Peyer's patch (tissue), 4 donors: ENCODE measurements around the gene REXO1. TPM values are rescaled to one million over a fixed set of nuclear protein-coding genes. Genes with fewer than 3 reads are reported as not detected.

Experiments
- DNase-seq, 3 donors: peaks; one replicate each; pipeline ENCODE4 v3.0.0-alpha.2; 2017 to 2019
- H3K27ac ChIP-seq, 4 donors: fragments of 200-600 bp; sonication (generic); one replicate each; pipeline ENCODE4 v1.5.1; 2016 to 2019
- H3K27me3 ChIP-seq, 2 donors: fragments of 200-600 bp; sonication (generic); one replicate each; pipeline ENCODE4 v1.5.1; 2019
- H3K36me3 ChIP-seq, 3 donors: fragments of 200-600 bp; sonication (generic); one replicate each; pipeline ENCODE4 v1.5.1; 2016 to 2019
- H3K4me1 ChIP-seq, 4 donors: fragments of 200-600 bp; sonication (generic); one replicate each; pipeline ENCODE4 v1.5.1; 2016 to 2019
- H3K4me3 ChIP-seq, 4 donors: fragments of 200-600 bp; sonication (generic); 1 replicate in 3 of 4; 2 replicates in 1 of 4; pipeline ENCODE4 v1.5.1; 2016 to 2019; ENCODE audit warnings: mild to moderate bottlenecking in 1 of 4
- H3K9me3 ChIP-seq, 4 donors: fragments of 200-600 bp; sonication (generic); one replicate each; pipeline ENCODE4 v1.5.1; 2016 to 2019; ENCODE audit warnings: mild to moderate bottlenecking in 1 of 4
- POLR2A ChIP-seq, 2 donors: fragments of 450-650 bp; IDR thresholded peaks; one replicate each; pipeline ENCODE4 v1.5.1; 2017; ENCODE audit warnings: antibody characterized with exemption in 2 of 2, mild to moderate bottlenecking in 2 of 2, moderate library complexity in 2 of 2
- total RNA-seq, 4 donors: library from RNA; depleted of rRNA; stranded (reverse); fragments of >200 nt; gene quantifications; one replicate each; pipeline ENCODE4 v1.1.0, GENCODE V29; 2016
- TF ChIP-seq, protein P1 (sequence below), 6 experiments: fragments of 450-650 bp in 4 of 6; fragments of 200-600 bp in 2 of 6; sonication (generic) in 1 of 6; IDR thresholded peaks; one replicate each; pipeline ENCODE4 v1.5.1; 2017 to 2019; ENCODE audit warnings: antibody characterized with exemption in 6 of 6, mild to moderate bottlenecking in 3 of 6, moderate library complexity in 1 of 6

The REXO1 gene
- total RNA-seq, 4 donors from 2014 or later, result 47.0 to 101 (median 57.2) TPM

DNA sequence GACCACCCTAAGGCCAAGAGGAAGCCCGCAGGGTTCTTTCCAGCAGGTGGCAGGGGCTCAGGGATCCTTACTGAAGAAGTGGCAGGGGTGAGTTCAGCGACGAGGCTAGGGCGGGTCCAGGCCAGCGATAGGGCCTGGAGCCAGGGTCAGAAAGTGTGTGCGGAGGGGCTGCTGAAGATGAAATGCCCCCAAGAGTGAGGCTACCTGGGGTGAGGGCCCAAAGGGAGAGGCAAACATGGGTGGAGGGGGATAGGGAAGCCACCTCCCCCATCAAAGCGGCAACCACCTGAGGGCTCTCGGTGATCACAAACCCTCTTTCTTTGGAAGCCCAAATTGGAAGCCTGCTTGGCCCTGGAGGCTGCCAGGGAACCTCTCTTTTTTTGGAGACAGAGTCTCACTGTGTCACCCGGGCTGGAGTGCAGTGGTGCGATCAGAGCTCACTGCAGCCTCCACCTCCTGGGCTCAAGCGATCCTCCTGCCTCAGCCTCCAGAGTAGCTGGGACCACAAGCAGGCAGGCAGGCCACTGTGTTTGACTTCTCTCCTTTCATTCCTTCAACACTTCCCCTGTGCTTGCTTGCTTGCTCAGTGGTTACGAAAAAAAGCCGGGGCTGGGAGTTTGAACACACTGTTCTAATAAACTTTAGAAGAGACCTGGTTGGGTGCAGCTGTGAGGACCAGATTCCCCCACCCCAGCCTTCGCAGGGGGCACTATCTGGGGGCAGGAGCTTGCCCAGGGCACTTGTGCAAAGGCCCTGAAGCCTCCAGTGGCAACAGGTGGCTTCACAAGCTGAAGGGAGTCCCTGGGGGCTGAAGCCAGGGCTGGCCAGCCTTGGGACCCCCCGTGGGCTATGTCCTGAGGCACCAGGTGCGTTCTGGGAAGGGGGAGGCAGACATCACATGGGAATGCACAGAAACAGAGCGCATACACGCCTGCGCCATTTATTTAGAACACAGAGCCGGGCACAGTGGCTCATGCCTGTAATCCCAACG is 34.8 kb downstream of the REXO1 start:
- peak overlapping the region in 3 of 4 donors; percentile 57 to 63 (median 57) for H3K4me3 ChIP-seq
- TF ChIP-seq, protein P1, sequence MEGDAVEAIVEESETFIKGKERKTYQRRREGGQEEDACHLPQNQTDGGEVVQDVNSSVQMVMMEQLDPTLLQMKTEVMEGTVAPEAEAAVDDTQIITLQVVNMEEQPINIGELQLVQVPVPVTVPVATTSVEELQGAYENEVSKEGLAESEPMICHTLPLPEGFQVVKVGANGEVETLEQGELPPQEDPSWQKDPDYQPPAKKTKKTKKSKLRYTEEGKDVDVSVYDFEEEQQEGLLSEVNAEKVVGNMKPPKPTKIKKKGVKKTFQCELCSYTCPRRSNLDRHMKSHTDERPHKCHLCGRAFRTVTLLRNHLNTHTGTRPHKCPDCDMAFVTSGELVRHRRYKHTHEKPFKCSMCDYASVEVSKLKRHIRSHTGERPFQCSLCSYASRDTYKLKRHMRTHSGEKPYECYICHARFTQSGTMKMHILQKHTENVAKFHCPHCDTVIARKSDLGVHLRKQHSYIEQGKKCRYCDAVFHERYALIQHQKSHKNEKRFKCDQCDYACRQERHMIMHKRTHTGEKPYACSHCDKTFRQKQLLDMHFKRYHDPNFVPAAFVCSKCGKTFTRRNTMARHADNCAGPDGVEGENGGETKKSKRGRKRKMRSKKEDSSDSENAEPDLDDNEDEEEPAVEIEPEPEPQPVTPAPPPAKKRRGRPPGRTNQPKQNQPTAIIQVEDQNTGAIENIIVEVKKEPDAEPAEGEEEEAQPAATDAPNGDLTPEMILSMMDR (IDR thresholded peaks at IDR 0.05), result no peak
- TF ChIP-seq POLR2A (IDR thresholded peaks at IDR 0.05), result no peak
- no peaks in the 10 kb centered on the region for H3K27me3 ChIP-seq
- H3K27ac ChIP-seq, result peak overlapping the region; percentile 60 to 79 (median 68)
- no peaks in the 10 kb centered on the region for H3K9me3 ChIP-seq
- H3K4me1 ChIP-seq, result peaks cover 6 to 19% (median 13%) of the 10 kb centered on the region in 4 donors
- peaks cover 0 to 40% (median 0%) of the 10 kb centered on the region in 3 donors for H3K36me3 ChIP-seq
- no peak for DNase-seq

DNA sequence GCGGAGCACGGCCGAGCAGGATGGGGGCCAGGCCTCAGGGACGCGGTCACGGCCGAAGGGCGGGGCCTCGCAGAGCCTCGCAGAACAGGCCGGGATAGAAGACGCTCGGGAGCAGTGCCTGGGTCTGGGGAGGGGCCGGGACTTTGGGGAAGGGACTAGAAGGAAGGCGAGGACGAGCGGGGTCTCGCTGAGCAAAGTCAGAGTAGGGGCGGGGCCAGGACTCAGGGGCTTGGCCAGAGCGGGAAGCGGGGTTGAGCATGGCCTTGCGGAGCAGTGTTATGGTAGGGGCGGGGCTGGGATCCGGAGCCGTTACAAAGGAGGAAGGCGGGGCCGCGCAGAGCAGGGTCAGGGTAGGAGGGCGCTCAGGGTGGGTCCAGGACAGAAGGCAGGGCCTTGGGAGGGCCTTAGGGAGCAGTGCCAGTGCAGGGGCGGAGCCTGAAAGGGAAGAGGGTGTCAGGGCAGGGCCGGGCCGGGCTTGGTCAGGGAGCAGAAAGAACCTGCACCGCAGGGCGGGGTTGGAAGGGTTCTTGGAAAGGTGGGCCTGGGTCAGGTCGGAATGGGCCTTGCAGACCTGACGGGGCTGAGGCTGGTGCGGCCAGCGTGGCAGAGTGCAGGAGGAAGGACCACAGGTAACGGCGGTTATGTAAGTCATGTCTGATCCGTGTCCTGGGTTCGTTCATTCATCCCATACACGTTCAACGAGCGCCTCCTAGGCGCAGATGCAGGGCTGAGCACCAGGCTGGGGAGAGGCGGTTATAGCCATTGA is 35.7 kb downstream of the REXO1 start:
- peaks cover 6 to 19% (median 13%) of the 10 kb centered on the region in 4 donors for H3K4me1 ChIP-seq
- H3K27me3 ChIP-seq, result no peaks in the 10 kb centered on the region
- H3K4me3 ChIP-seq, result peak overlapping the region; percentile 57 to 63 (median 58)
- peak overlapping the region; percentile 60 to 79 (median 68) for H3K27ac ChIP-seq
- no peaks in the 10 kb centered on the region for H3K9me3 ChIP-seq
- peaks cover 0 to 32% (median 0%) of the 10 kb centered on the region in 3 donors for H3K36me3 ChIP-seq
- TF ChIP-seq POLR2A (IDR thresholded peaks at IDR 0.05), result no peak
- TF ChIP-seq, protein P1 (IDR thresholded peaks at IDR 0.05), result peak in 4 of 6 experiments; percentile 50 to 63 (median 62)
- peak; percentile 94 to 98 (median 97) for DNase-seq

DNA sequence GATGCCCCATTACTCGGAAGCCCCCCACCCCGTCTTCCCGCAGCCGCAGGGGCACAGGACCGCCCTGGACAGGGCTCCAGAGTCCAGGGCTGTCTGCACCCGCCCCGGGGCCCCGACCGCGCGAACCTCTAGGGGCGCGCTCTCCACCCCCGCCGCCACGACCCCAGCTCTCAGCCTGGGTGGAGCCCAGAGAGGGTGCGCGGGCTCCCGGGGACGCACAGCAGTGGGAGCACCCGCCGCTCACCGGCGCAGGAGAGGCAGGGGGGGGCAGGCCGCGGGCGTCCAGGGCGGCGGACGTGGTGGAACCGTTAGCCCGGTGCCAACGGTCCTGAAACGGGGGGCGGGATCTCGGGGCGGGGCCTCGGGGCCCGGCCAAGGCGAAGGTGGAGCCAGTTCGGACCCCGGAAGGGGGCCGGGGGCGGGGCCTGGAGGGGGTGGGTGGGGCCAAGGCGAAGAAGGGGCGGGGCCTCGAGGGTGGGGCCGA is 36.3 kb downstream of the REXO1 start, which contains the start of gene ATP8B3:
TSS of gene ATP8B3 (minus strand) at position 335 of the 484 bp plus-strand sequence. CDS start 540 bp downstream, outside the sequence.
- Histone ChIP-seq H3K9me3 (no peaks in the 10 kb centered on the region), H3K36me3 (peaks cover 0 to 25% (median 0%) of the 10 kb centered on the region in 3 donors), H3K4me3 (peak within 1 kb of the TSS; percentile 57 to 63 (median 58)), H3K27ac (peak within 1 kb of the TSS; percentile 60 to 79 (median 68)), H3K27me3 (no peaks in the 10 kb centered on the region), H3K4me1 (peaks cover 6 to 19% (median 13%) of the 10 kb centered on the region in 4 donors)
- TF ChIP-seq POLR2A (IDR thresholded peaks at IDR 0.05), result no peak
- TF ChIP-seq, protein P1 (IDR thresholded peaks at IDR 0.05), result peak in 4 of 6 experiments; percentile 19 to 24 (median 22)
- DNase-seq, result peak in 2 of 3 donors; percentile 75 to 93

DNA sequence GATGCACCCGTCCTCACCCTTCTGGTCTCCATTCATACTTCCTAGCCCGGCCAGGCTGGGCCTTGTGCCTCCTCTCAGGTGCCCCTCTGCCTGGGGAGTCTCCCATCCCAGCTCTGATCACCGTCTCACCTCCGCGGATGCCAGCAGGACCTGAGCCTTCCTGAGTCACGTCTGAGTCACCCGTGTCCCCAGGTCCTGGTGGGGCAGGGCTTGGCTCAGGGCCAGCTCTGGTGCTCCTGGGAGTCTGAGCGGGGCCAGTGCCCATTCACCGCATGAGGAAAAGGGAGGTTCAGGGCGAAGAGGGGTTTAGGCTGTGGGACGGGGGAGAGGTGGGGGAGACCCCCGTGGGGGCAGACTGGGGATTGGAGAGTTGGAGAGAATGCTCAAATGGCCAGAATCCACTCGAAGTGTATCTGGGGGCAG is 36.8 kb downstream of the REXO1 start:
- Histone ChIP-seq H3K4me1 (peaks cover 6 to 19% (median 13%) of the 10 kb centered on the region in 4 donors), H3K9me3 (no peaks in the 10 kb centered on the region), H3K4me3 (peak overlapping the region; percentile 57 to 63 (median 58)), H3K36me3 (peaks cover 0 to 20% (median 0%) of the 10 kb centered on the region in 3 donors), H3K27me3 (no peaks in the 10 kb centered on the region), H3K27ac (peak overlapping the region; percentile 23 to 79 (median 68))
- TF ChIP-seq POLR2A (IDR thresholded peaks at IDR 0.05), result no peak
- TF ChIP-seq, protein P1 (IDR thresholded peaks at IDR 0.05), result no peak
- peak; percentile 29 to 92 (median 89) for DNase-seq
